Chondrocyte (in vitro differentiated cells): ENCODE data around the gene ELOB. TPM values are rescaled to one million over a fixed set of nuclear protein-coding genes. Genes with fewer than 3 reads are reported as not detected.

Source experiments
- DNase-seq: peaks from one replicate; pipeline ENCODE4 v3.0.0; 2021; ENCODE audit warnings: mixed read lengths, low spot score
- H3K27ac Mint-ChIP-seq: one replicate; pipeline ENCODE4 v1.8.0; 2021; ENCODE audit warnings: mild to moderate bottlenecking, moderate library complexity, mixed read lengths; ENCODE audit not compliant: unreplicated experiment
- H3K27me3 Mint-ChIP-seq: 2 replicates; pipeline ENCODE4 v1.8.0; 2021; ENCODE audit warnings: low read depth, mixed read lengths
- H3K36me3 Mint-ChIP-seq: 2 replicates; pipeline ENCODE4 v1.8.0; 2021; ENCODE audit warnings: low read depth, mixed read lengths
- H3K4me1 Mint-ChIP-seq: 2 replicates; pipeline ENCODE4 v1.8.0; 2021; ENCODE audit warnings: low read depth, mild to moderate bottlenecking, mixed read lengths
- H3K4me3 Mint-ChIP-seq: one replicate; pipeline ENCODE4 v1.8.0; 2021; ENCODE audit warnings: mild to moderate bottlenecking, moderate library complexity, mixed read lengths; ENCODE audit not compliant: unreplicated experiment
- H3K9me3 Mint-ChIP-seq: 2 replicates; pipeline ENCODE4 v1.8.0; 2021; ENCODE audit warnings: low read depth, mixed read lengths
- CTCF ChIP-seq: fragments of 200-600 bp; sonication (generic); IDR thresholded peaks from 2 replicates; pipeline ENCODE4 v1.5.0; 2021; ENCODE audit warnings: antibody characterized with exemption, mild to moderate bottlenecking, moderate library complexity
- total RNA-seq: library from RNA; stranded (reverse); gene quantifications from 3 replicates; pipeline ENCODE4 v1.2.1, GENCODE V29; 2021

The ELOB gene
- total RNA-seq, 1 donor from 2014 or later: 205 TPM

GRCh38 chr16:2809149-2809760, 32.2 kb upstream of the ELOB start:
- DNase-seq: no peak
- Mint-ChIP-seq H3K9me3 (peaks cover 18% of the 10 kb centered on the region), H3K4me1 (no peaks in the 10 kb centered on the region), H3K36me3 (peaks cover 2% of the 10 kb centered on the region), H3K27me3 (peaks cover 46% of the 10 kb centered on the region), H3K4me3 (no peak overlapping the region), H3K27ac (no peak overlapping the region)
- no peak for TF ChIP-seq CTCF

- H3K4me1 Mint-ChIP-seq: no peaks in the 10 kb centered on the region
- no peak overlapping the region for H3K4me3 Mint-ChIP-seq
Observed at GRCh38 chr16:2808181-2808580, 31.1 kb upstream of the ELOB start.

GRCh38 chr16:2806286-2806685, 29.2 kb upstream of the ELOB start:
- TF ChIP-seq CTCF: no peak
- Mint-ChIP-seq H3K36me3 (peaks cover 5% of the 10 kb centered on the region), H3K4me1 (no peaks in the 10 kb centered on the region), H3K9me3 (peaks cover 32% of the 10 kb centered on the region), H3K27ac (no peak overlapping the region), H3K4me3 (no peak overlapping the region), H3K27me3 (peaks cover 43% of the 10 kb centered on the region)
- DNase-seq: peak; percentile 41

More at GRCh38 chr16:2808181-2808580, 31.1 kb upstream of the ELOB start:
- Mint-ChIP-seq H3K27ac (no peak overlapping the region), H3K9me3 (peaks cover 29% of the 10 kb centered on the region), H3K36me3 (peaks cover 5% of the 10 kb centered on the region), H3K27me3 (peaks cover 47% of the 10 kb centered on the region)
- DNase-seq: peak; percentile 48
- no peak for TF ChIP-seq CTCF

GRCh38 chr16:2804728-2805127, 27.6 kb upstream of the ELOB start:
- TF ChIP-seq CTCF: no peak
- Mint-ChIP-seq H3K4me3 (no peak overlapping the region), H3K36me3 (peaks cover 5% of the 10 kb centered on the region), H3K27ac (no peak overlapping the region), H3K9me3 (peaks cover 32% of the 10 kb centered on the region), H3K4me1 (no peaks in the 10 kb centered on the region), H3K27me3 (peaks cover 34% of the 10 kb centered on the region)
- peak; percentile 61 for DNase-seq

GRCh38 chr16:2803545-2804195, 26.6 kb upstream of the ELOB start:
- no peak for DNase-seq
- Mint-ChIP-seq H3K36me3 (peaks cover 3% of the 10 kb centered on the region), H3K27ac (no peak overlapping the region), H3K4me3 (no peak overlapping the region), H3K4me1 (no peaks in the 10 kb centered on the region), H3K27me3 (peaks cover 24% of the 10 kb centered on the region), H3K9me3 (peaks cover 22% of the 10 kb centered on the region)
- no peak for TF ChIP-seq CTCF
